K562 (cell line): ENCODE data around the gene RALY. TPM values are rescaled to one million over a fixed set of nuclear protein-coding genes. Genes with fewer than 3 reads are reported as not detected.

Experiments used
- ATAC-seq: fragments of 200-7000 bp; cut with Tn5 transposase; 3 replicates; pipeline ENCODE4 v1.9.1; 2020; ENCODE audit warnings: moderate library complexity
- BruUV-seq: library from RNA; stranded (reverse); fragments of 400-500 nt; replicated peaks from 2 replicates; lab custom pipeline; 2021; lab: Mats Ljungman, UMichigan
- CTCF ChIA-PET: fragments of 300-600 bp; formaldehyde crosslinking; extraction: SDS; loops from one replicate; lab custom pipeline; 2021; ENCODE audit warnings: low intra/inter-chr PET ratio; lab: Yijun Ruan, JAX
- POLR2A ChIA-PET: fragments of 300-600, 350-650 bp; sonication (Branson Sonifier 250); formaldehyde crosslinking; extraction: SDS; loops from one replicate; lab custom pipeline; 2021; ENCODE audit warnings: antibody characterized with exemption, inconsistent platforms; lab: Yijun Ruan, JAX
- DNase-seq, 4 experiments: peaks; one replicate each; pipeline versions ENCODE4 v3.0.0 to v3.0.0-alpha.2; 2011 to 2018; ENCODE audit warnings: low spot score in 3 of 4, mixed read lengths in 3 of 4; ENCODE audit errors: extremely low read depth in 1 of 4
- FAIRE-seq: peaks from 2 replicates; lab custom pipeline; 2011; peaks lifted over from hg19 to GRCh38; lab: Jason Lieb, UNC
- H2AFZ ChIP-seq: 2 replicates; pipeline ENCODE4 v1.6.0; 2011; ENCODE audit warnings: low read depth, low read length, control low read depth, inconsistent platforms
- H3K27ac ChIP-seq: fragments of 200-600 bp; 3 replicates; pipeline ENCODE4 v1.8.0; 2011; ENCODE audit warnings: low read depth, mild to moderate bottlenecking, control low read depth, inconsistent platforms, low read length, moderate library complexity, mixed read lengths; ENCODE audit errors: extremely low read depth
- H3K27me3 ChIP-seq, 2 experiments: fragments of 300-600 bp in 1 of 2; 2 replicates in 1 of 2; 3 replicates in 1 of 2; pipeline versions ENCODE4 v1.6.0 to v1.8.0; 2011; ENCODE audit warnings: inconsistent platforms in 2 of 2, low read length in 2 of 2, mild to moderate bottlenecking in 1 of 2, mixed read lengths in 1 of 2, moderate library complexity in 1 of 2; ENCODE audit not compliant: control insufficient read depth in 2 of 2, insufficient read depth in 2 of 2
- H3K36me3 ChIP-seq: fragments of 300-600 bp; 3 replicates; pipeline ENCODE4 v1.8.0; 2011; ENCODE audit warnings: mild to moderate bottlenecking, low read length, inconsistent platforms; ENCODE audit not compliant: control insufficient read depth, insufficient read depth
- H3K4me1 ChIP-seq, 2 experiments: fragments of 200-600 bp in 1 of 2; replicated peaks in 1 of 2; 2 replicates in 1 of 2; 3 replicates in 1 of 2; pipeline versions ENCODE4 v1.5.1 to v1.8.0; 2011; ENCODE audit warnings: inconsistent platforms in 2 of 2, low read length in 2 of 2, mild to moderate bottlenecking in 1 of 2, mixed read lengths in 1 of 2, moderate library complexity in 1 of 2; ENCODE audit not compliant: control insufficient read depth in 2 of 2, insufficient read depth in 2 of 2
- H3K4me2 ChIP-seq: 2 replicates; pipeline ENCODE4 v1.6.1; 2011; ENCODE audit warnings: low read length, control low read depth, inconsistent platforms, mixed read lengths; ENCODE audit not compliant: insufficient read depth
- H3K4me3 ChIP-seq: fragments of 200-600 bp; sonication (generic), shearing (Covaris generic); 2 replicates; pipeline ENCODE4 v1.5.1; 2016; ENCODE audit warnings: control low read depth, inconsistent platforms
- H3K79me2 ChIP-seq: fragments of 200-600 bp; 3 replicates; pipeline ENCODE4 v1.8.0; 2011; ENCODE audit warnings: low read length, inconsistent platforms; ENCODE audit not compliant: control insufficient read depth, insufficient read depth
- H3K9ac ChIP-seq, 2 experiments: 2 replicates each; pipeline versions ENCODE4 v1.6.0 to v1.6.1; 2011; ENCODE audit warnings: low read depth in 2 of 2, low read length in 2 of 2, control low read depth in 1 of 2, inconsistent platforms in 1 of 2, mild to moderate bottlenecking in 1 of 2, mixed read lengths in 1 of 2; ENCODE audit not compliant: insufficient read depth in 1 of 2
- H3K9me1 ChIP-seq: one replicate; pipeline ENCODE4 v1.6.0; 2011; ENCODE audit warnings: inconsistent platforms, mild to moderate bottlenecking, low read length, moderate library complexity; ENCODE audit not compliant: control insufficient read depth, insufficient read depth
- H3K9me3 ChIP-seq: replicated peaks from 2 replicates; pipeline ENCODE4 v1.5.1; 2011; ENCODE audit warnings: low read depth, low read length, inconsistent platforms; ENCODE audit not compliant: control insufficient read depth, insufficient read depth
- H4K20me1 ChIP-seq: replicated peaks from 2 replicates; pipeline ENCODE4 v1.6.1; 2011; ENCODE audit warnings: low read length, inconsistent platforms, mixed read lengths; ENCODE audit not compliant: control insufficient read depth, insufficient read depth
- BRD4 ChIP-seq: fragments of 200-600 bp; sonication (generic); IDR thresholded peaks from 2 replicates; pipeline ENCODE4 v1.6.1; 2017; ENCODE audit warnings: inconsistent platforms
- CREBBP ChIP-seq: IDR thresholded peaks from one replicate; pipeline ENCODE4 v1.6.1; 2012; ENCODE audit warnings: low read depth, mild to moderate bottlenecking, control low read depth, inconsistent platforms, low read length
- CSDE1 ChIP-seq, 2 experiments: fragments of 450-650 bp; IDR thresholded peaks; 2 replicates each; pipeline ENCODE4 v1.6.1; 2016; ENCODE audit warnings: mild to moderate bottlenecking in 1 of 2
- ETV5 ChIP-seq: sonication (generic); formaldehyde crosslinking; IDR thresholded peaks from 2 replicates; pipeline ENCODE4 v1.4.0; 2020; ENCODE audit warnings: low read depth, mild to moderate bottlenecking, missing genetic modification reagents
- KDM1A ChIP-seq, 2 experiments: fragments of 450-650 bp; IDR thresholded peaks; 2 replicates each; pipeline ENCODE4 v1.6.1; 2016; ENCODE audit warnings: mild to moderate bottlenecking in 2 of 2
- SLC30A9 ChIP-seq: fragments of 250-450 bp; sonication (Bioruptor Pico); IDR thresholded peaks from 2 replicates; pipeline ENCODE4 v1.8.0; 2022; ENCODE audit warnings: mild to moderate bottlenecking, moderate library complexity
- TBL1XR1 ChIP-seq, 2 experiments: IDR thresholded peaks; 2 replicates each; pipeline ENCODE4 v1.6.1; 2012; ENCODE audit warnings: improper control_type of control experiment in 2 of 2, low read length in 2 of 2, mild to moderate bottlenecking in 1 of 2
- ZBTB1 ChIP-seq: sonication (generic); formaldehyde crosslinking; IDR thresholded peaks from 2 replicates; pipeline ENCODE4 v1.8.1; 2023; ENCODE audit warnings: missing genetic modification reagents, low read depth, mild to moderate bottlenecking, borderline replicate concordance
- ZNF274 ChIP-seq: IDR thresholded peaks from 2 replicates; pipeline ENCODE4 v1.6.1; 2011; ENCODE audit warnings: low read depth, mild to moderate bottlenecking, low read length, moderate library complexity, borderline replicate concordance
- ZNF830 ChIP-seq: fragments of 250-450 bp; sonication (Bioruptor Pico); IDR thresholded peaks from 2 replicates; pipeline ENCODE4 v1.5.0; 2021; ENCODE audit warnings: mild to moderate bottlenecking
- WGBS: fragments of 100-300 bp; shearing (Covaris generic); methylation state at CpG from one replicate; pipeline ENCODE4 v1.1.6; 2016; ENCODE audit warnings: low coverage, mixed read lengths; ENCODE audit not compliant: insufficient coverage; ENCODE audit errors: missing lambda C conversion rate; 5-methylcytosine and 5-hydroxymethylcytosine counted together
- in situ Hi-C: fragments of 300-500 bp; cut with MboI; formaldehyde crosslinking; loops from 4 replicates; pipeline ENCODE4 v1.15.0; 2018; ENCODE audit warnings: inconsistent platforms, mixed read lengths
- intact Hi-C: fragments of 100-400 bp; cut with micrococcal nuclease; formaldehyde crosslinking; loops from 2 replicates; pipeline ENCODE4 v1.14.2; 2022
- polyA plus RNA-seq, 8 experiments: library from polyadenylated mRNA; depleted of rRNA in 4 of 8; stranded (reverse) in 5 of 8; unstranded in 3 of 8; fragments of >200 nt; fragmentation: Nextera tagmentation in 2 of 8; fragmentation: Illumina TruSeq in 1 of 8; extraction: Ambion mirVana in 2 of 8; extraction: Trizol in 1 of 8; gene quantifications; 2 replicates each; pipeline versions ENCODE4 v1.2.1 to v1.2.3, GENCODE V29; 2011 to 2014; ENCODE audit warnings: inconsistent platforms in 1 of 8, missing spikeins in 1 of 8
- total RNA-seq, 7 experiments: library from RNA; depleted of rRNA in 6 of 7; stranded (reverse); fragments of >200 nt in 6 of 7; fragmentation: Illumina TruSeq in 2 of 7; extraction: Trizol in 2 of 7; gene quantifications; 2 replicates each; pipeline versions ENCODE4 v1.2.1 to v1.2.3, GENCODE V29; 2011 to 2021; ENCODE audit warnings: low replicate concordance in 1 of 7
- TF ChIP-seq, protein P1 (sequence below): fragments of 250-450 bp; sonication (Bioruptor Pico); IDR thresholded peaks from 2 replicates; pipeline ENCODE4 v1.8.0; 2021; ENCODE audit warnings: mild to moderate bottlenecking, moderate library complexity
- TF ChIP-seq, protein P2 (sequence below), 2 experiments: fragments of 200-800 bp in 1 of 2; sonication (Bioruptor generic) in 1 of 2; sonication (generic) in 1 of 2; formaldehyde crosslinking in 1 of 2; IDR thresholded peaks in 1 of 2; conservative IDR thresholded peaks in 1 of 2; 2 replicates each; pipeline versions ENCODE4 v1.5.0 to v1.6.1; 2016 to 2020; ENCODE audit warnings: missing compliant biosample characterization in 1 of 2, missing genetic modification characterization in 1 of 2, missing genetic modification reagents in 1 of 2

Gene RALY
- total and polyA plus RNA-seq, 9 of the 15 experiments (the other 6 are each of a cell fraction or from before 2014, with no cell fraction given): 0.80 to 207 (median 128) TPM

DNA sequence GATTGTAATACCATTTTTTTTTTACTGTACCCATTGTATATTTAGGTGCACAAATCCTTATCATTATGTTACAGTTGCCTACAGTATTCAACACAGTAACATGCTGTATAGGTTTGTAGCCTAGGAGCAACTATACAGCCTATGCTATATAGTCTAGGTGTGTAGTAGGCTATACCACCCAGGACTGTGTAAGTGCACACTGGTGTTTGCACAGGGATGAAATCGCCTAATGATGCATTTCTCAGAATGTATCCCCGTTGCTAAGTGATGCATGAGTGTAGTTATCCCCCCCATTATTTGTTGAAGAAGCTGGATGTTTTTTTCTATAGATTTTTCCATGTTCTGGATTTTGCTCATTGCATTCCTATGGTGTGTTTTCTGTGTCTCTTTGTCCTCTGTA, 12.9 kb downstream of the RALY start:
- DNase-seq (no peak), ATAC-seq (no peak), FAIRE-seq (no peak)
- Histone ChIP-seq H3K4me1 (peaks cover 11 to 27% of the 10 kb centered on the region in 2 experiments; a peak in 4 of 5 replicates), H3K9me3 (no peaks in the 10 kb centered on the region), H3K79me2 (peaks cover 91% of the 10 kb centered on the region), H3K27me3 (no peaks in the 10 kb centered on the region), H4K20me1 (peaks cover 20% of the 10 kb centered on the region), H3K27ac (no peak overlapping the region), H2AFZ (no peak overlapping the region), H3K36me3 (peaks cover 6% of the 10 kb centered on the region; the same call in 1 of the 3 replicates), H3K4me2 (no peak overlapping the region), H3K9me1 (no peaks in the 10 kb centered on the region), H3K4me3 (no peak overlapping the region), H3K9ac (no peak overlapping the region)
- intact Hi-C loops: no loop called here
- TF ChIP-seq KDM1A (IDR thresholded peaks at IDR 0.05): no peak
- no TSS peak for BruUV-seq
- POLR2A ChIA-PET: no interaction called here
- WGBS: 71% methylated on average over 2 of the region's 2 CpGs
- in situ Hi-C loops: no loop called here
- CTCF ChIA-PET: no interaction called here

DNA sequence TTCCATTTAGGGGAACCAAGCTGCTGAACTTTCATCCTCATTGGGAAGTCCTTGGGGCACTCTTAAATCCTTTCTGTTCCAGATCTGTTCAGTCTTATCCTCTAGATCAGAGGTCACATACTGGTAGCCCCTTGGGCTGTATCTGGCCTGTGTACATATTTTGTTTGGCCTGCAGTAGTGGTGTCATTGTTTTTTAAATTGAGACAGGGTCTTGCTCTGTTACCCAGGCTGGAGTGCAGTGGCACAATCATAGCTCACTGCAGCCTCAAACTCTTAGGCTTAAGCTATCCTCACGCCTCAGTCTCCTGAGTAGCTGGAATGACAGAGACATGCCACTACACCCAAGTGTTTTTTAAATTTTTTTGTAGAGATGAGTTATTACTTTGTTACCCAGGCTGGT, 14.8 kb downstream of the RALY start:
- Histone ChIP-seq H3K9ac (no peak overlapping the region), H3K4me1 (peaks cover 13 to 36% of the 10 kb centered on the region in 2 experiments; a peak in 4 of 5 replicates), H3K27me3 (no peaks in the 10 kb centered on the region), H3K9me1 (no peaks in the 10 kb centered on the region), H3K4me2 (no peak overlapping the region), H2AFZ (no peak overlapping the region), H3K36me3 (no peaks in the 10 kb centered on the region), H3K79me2 (peaks cover 92% of the 10 kb centered on the region), H3K4me3 (no peak overlapping the region), H3K9me3 (no peaks in the 10 kb centered on the region), H4K20me1 (peaks cover 36% of the 10 kb centered on the region), H3K27ac (no peak overlapping the region)
- ChIA-PET POLR2A (interaction anchor here (2.6 kb wide), 1 partner anchor 15 kb away, joined by 11 read pairs; the partner anchor contains the start of gene RALY), CTCF (no interaction called here)
- WGBS: 100% methylated on average over 1 of the region's 1 CpG
- DNase-seq (no peak), ATAC-seq (no peak), FAIRE-seq (no peak)
- in situ Hi-C loops: no loop called here
- intact Hi-C loops: no loop called here
- BruUV-seq: no TSS peak
- TF ChIP-seq ZBTB1 (CRISPR knock-in tag): no peak
- no peak for TF ChIP-seq ZNF830
- no peak for TF ChIP-seq BRD4
- TF ChIP-seq TBL1XR1 (IDR thresholded peaks at IDR 0.05; ENCODE audit: low read length in 2 of 2): no peak
- TF ChIP-seq ZNF274: no peak
- TF ChIP-seq CSDE1 (IDR thresholded peaks at IDR 0.05): no peak
- TF ChIP-seq, protein P1, sequence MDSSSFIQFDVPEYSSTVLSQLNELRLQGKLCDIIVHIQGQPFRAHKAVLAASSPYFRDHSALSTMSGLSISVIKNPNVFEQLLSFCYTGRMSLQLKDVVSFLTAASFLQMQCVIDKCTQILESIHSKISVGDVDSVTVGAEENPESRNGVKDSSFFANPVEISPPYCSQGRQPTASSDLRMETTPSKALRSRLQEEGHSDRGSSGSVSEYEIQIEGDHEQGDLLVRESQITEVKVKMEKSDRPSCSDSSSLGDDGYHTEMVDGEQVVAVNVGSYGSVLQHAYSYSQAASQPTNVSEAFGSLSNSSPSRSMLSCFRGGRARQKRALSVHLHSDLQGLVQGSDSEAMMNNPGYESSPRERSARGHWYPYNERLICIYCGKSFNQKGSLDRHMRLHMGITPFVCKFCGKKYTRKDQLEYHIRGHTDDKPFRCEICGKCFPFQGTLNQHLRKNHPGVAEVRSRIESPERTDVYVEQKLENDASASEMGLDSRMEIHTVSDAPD (CRISPR knock-in tag): no peak
- TF ChIP-seq ETV5 (CRISPR knock-in tag): no peak
- TF ChIP-seq, protein P2, sequence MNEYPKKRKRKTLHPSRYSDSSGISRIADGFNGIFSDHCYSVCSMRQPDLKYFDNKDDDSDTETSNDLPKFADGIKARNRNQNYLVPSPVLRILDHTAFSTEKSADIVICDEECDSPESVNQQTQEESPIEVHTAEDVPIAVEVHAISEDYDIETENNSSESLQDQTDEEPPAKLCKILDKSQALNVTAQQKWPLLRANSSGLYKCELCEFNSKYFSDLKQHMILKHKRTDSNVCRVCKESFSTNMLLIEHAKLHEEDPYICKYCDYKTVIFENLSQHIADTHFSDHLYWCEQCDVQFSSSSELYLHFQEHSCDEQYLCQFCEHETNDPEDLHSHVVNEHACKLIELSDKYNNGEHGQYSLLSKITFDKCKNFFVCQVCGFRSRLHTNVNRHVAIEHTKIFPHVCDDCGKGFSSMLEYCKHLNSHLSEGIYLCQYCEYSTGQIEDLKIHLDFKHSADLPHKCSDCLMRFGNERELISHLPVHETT (CRISPR knock-in tag; conservative IDR thresholded peaks at IDR 0.05 in 1 of 2, IDR thresholded peaks at IDR 0.05 in 1 of 2): no peak
- no peak for TF ChIP-seq SLC30A9 (CRISPR knock-in tag)
- TF ChIP-seq CREBBP: no peak
